Fibroblast of skin of back (primary cell): ENCODE data around the gene SPON2.

Experiments
- DNase-seq: peaks from one replicate; pipeline ENCODE4 v3.0.0-alpha.2; 2013

The SPON2 gene

GRCh38 chr4:1208970-1209704, 36.8 kb upstream of the SPON2 start:
- no peak for DNase-seq

- no peak for DNase-seq
Measured at GRCh38 chr4:1208266-1208961, 36.0 kb upstream of the SPON2 start.

- no peak for DNase-seq
Measured at GRCh38 chr4:1207603-1208265, 35.4 kb upstream of the SPON2 start.

GRCh38 chr4:1207157-1207470, 34.7 kb upstream of the SPON2 start:
- DNase-seq = no peak

GRCh38 chr4:1206299-1207156, 34.1 kb upstream of the SPON2 start:
- no peak for DNase-seq

- DNase-seq = no peak
Measured at GRCh38 chr4:1205586-1206298, 33.4 kb upstream of the SPON2 start.

- no peak for DNase-seq
Measured at GRCh38 chr4:1204828-1205585, 32.6 kb upstream of the SPON2 start.

GRCh38 chr4:1204286-1204827, 32.0 kb upstream of the SPON2 start:
- DNase-seq = no peak

GRCh38 chr4:1203026-1203616, 30.7 kb upstream of the SPON2 start:
- no peak for DNase-seq

- DNase-seq = no peak
Measured at GRCh38 chr4:1202526-1203011, 30.2 kb upstream of the SPON2 start.

GRCh38 chr4:1201851-1202525, 29.6 kb upstream of the SPON2 start:
- DNase-seq = peak; percentile 69

- peak; percentile 88 for DNase-seq
Measured at GRCh38 chr4:1200425-1201035, 28.1 kb upstream of the SPON2 start.

- no peak for DNase-seq
Measured at GRCh38 chr4:1199556-1200331, 27.4 kb upstream of the SPON2 start.

- no peak for DNase-seq
Measured at GRCh38 chr4:1198098-1198844, 25.9 kb upstream of the SPON2 start.

- DNase-seq = no peak
Measured at GRCh38 chr4:1196421-1197183, 24.2 kb upstream of the SPON2 start.

GRCh38 chr4:1195891-1196401, 23.6 kb upstream of the SPON2 start:
- DNase-seq = no peak

GRCh38 chr4:1195109-1195671, 22.8 kb upstream of the SPON2 start:
- DNase-seq = no peak
